ENCODE data around the gene SLC17A2. TPM values are rescaled to one million over a fixed set of nuclear protein-coding genes. Genes with fewer than 3 reads are reported as not detected.

Gene SLC17A2
- total RNA-seq, 1 donor from 2014 or later, result not detected

DNA sequence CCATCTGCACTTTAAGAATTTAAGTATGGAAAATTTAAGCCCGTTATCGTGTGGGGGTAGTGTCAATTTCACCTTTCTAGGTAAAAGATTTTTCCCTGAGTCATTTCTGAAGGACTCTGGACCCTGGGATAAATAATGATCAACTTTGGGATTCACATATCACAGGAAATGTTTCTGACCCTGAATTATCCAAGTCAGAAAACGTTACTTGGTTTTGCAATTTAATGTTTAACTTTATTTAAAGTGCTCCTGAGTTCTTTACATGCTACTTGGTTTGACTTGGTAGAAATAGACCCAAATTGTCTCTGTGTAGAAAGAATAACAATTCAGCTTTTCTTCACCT is 55.0 kb downstream of the SLC17A2 start:
- DNase-seq (ENCODE audit: low spot score, unreplicated experiment), result no peak
- H3K36me3 Mint-ChIP-seq (ENCODE audit: insufficient read depth), result no peaks in the 10 kb centered on the region
- H3K27ac Mint-ChIP-seq, result no peak overlapping the region
- no peaks in the 10 kb centered on the region for H3K9me3 Mint-ChIP-seq (ENCODE audit: low read depth)
- no peaks in the 10 kb centered on the region for H3K4me1 Mint-ChIP-seq (ENCODE audit: low read depth)
- TF ChIP-seq, protein P1, sequence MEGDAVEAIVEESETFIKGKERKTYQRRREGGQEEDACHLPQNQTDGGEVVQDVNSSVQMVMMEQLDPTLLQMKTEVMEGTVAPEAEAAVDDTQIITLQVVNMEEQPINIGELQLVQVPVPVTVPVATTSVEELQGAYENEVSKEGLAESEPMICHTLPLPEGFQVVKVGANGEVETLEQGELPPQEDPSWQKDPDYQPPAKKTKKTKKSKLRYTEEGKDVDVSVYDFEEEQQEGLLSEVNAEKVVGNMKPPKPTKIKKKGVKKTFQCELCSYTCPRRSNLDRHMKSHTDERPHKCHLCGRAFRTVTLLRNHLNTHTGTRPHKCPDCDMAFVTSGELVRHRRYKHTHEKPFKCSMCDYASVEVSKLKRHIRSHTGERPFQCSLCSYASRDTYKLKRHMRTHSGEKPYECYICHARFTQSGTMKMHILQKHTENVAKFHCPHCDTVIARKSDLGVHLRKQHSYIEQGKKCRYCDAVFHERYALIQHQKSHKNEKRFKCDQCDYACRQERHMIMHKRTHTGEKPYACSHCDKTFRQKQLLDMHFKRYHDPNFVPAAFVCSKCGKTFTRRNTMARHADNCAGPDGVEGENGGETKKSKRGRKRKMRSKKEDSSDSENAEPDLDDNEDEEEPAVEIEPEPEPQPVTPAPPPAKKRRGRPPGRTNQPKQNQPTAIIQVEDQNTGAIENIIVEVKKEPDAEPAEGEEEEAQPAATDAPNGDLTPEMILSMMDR (IDR thresholded peaks at IDR 0.05; ENCODE audit: unreplicated experiment), result no peak
- no peak overlapping the region for H3K4me3 Mint-ChIP-seq (ENCODE audit: low read depth)
- H3K27me3 Mint-ChIP-seq, result peaks cover 9% of the 10 kb centered on the region

DNA sequence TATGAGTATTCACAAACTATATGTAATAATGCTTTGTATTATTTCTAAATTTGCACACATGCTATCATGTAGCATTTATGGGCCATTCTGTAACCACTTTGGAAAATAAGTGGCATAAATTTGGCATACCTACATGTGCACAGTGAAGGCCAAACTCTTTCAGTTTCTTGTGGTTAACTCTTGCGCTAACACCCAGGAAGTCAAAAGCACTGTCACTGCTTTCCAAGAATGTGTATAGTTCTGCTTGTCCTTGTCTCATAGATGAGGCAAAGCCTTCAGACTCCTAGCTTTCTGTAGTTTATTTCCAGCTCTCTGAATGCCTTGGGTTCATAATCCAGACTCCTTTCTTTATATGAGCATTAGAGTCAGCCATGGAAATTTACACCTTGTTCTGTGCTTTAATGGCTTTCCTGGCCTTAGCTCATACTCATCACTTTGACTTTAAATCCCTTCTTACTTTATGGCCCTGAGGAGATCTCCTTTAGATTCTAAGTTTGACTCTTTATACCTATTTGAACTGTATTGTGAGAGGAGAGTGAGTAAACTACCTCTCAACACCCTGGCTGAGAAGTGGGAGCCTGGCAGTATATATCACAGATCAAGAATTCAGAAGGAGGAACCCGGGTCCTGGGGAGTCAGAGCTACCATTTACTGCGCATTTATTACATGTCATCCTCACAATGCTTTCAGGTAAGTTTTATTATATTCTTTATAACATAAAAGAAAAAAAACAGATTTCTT is 55.5 kb downstream of the SLC17A2 start:
- no peak for DNase-seq (ENCODE audit: low spot score, unreplicated experiment)
- Mint-ChIP-seq H3K4me1 (ENCODE audit: low read depth) (no peaks in the 10 kb centered on the region), H3K9me3 (ENCODE audit: low read depth) (no peaks in the 10 kb centered on the region), H3K27ac (no peak overlapping the region), H3K27me3 (peaks cover 9% of the 10 kb centered on the region), H3K4me3 (ENCODE audit: low read depth) (no peak overlapping the region), H3K36me3 (ENCODE audit: insufficient read depth) (no peaks in the 10 kb centered on the region)
- TF ChIP-seq, protein P1 (IDR thresholded peaks at IDR 0.05; ENCODE audit: unreplicated experiment), result no peak

DNA sequence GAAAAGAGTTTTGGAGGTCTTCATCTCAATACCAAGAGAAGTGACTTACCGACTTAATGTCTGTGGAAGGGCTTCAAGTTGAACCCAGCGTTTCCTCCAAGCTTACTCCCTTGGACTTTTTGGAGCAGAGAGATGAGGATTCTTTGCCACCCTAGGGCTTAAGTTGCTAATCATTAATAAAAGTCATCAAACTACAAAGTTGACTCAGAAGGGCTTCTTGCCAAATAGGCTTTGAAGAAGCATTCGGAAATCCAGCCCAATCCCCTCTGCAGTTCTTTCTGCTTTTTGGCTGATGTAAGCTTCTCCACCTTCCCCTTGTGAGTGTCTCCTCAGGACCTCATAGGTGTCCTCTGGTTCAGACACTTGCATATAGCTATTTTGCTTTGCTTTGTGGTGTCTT is 56.4 kb downstream of the SLC17A2 start, which contains the start of gene SLC17A3:
SLC17A3 (minus strand) TSS at position 126 of the 400 bp plus-strand sequence. CDS start 5,856 bp downstream, outside the sequence.
- DNase-seq (ENCODE audit: low spot score, unreplicated experiment), result no peak
- no peaks in the 10 kb centered on the region for H3K36me3 Mint-ChIP-seq (ENCODE audit: insufficient read depth)
- no peaks in the 10 kb centered on the region for H3K4me1 Mint-ChIP-seq (ENCODE audit: low read depth)
- peaks cover 9% of the 10 kb centered on the region for H3K27me3 Mint-ChIP-seq
- TF ChIP-seq, protein P1 (IDR thresholded peaks at IDR 0.05; ENCODE audit: unreplicated experiment), result no peak
- H3K4me3 Mint-ChIP-seq (ENCODE audit: low read depth), result no peak within 1 kb of the TSS
- no peak within 1 kb of the TSS for H3K27ac Mint-ChIP-seq
- no peaks in the 10 kb centered on the region for H3K9me3 Mint-ChIP-seq (ENCODE audit: low read depth)

DNA sequence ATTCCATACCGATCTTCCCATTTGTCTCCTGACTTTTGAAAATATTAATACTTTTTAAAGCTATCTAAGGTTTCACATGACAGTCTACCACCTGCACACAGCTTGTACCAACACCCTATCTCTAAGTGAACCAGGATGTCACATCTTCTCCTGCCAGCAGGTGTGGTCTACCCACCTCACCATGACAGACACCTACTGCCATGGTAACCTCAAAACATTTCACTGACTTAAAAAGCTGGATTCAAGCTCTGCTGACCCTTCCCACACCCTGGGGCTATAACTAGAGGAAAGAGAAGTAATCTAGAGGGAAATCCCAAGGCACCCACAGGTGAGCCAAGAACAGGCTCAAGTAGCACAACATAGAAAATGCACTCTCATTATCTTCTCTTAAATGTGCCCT is 57.7 kb downstream of the SLC17A2 start:
- Mint-ChIP-seq H3K4me3 (ENCODE audit: low read depth) (no peak overlapping the region), H3K4me1 (ENCODE audit: low read depth) (no peaks in the 10 kb centered on the region), H3K27ac (no peak overlapping the region), H3K9me3 (ENCODE audit: low read depth) (no peaks in the 10 kb centered on the region), H3K36me3 (ENCODE audit: insufficient read depth) (no peaks in the 10 kb centered on the region), H3K27me3 (peaks cover 3% of the 10 kb centered on the region)
- TF ChIP-seq, protein P1 (IDR thresholded peaks at IDR 0.05; ENCODE audit: unreplicated experiment), result no peak
- DNase-seq (ENCODE audit: low spot score, unreplicated experiment), result no peak

DNA sequence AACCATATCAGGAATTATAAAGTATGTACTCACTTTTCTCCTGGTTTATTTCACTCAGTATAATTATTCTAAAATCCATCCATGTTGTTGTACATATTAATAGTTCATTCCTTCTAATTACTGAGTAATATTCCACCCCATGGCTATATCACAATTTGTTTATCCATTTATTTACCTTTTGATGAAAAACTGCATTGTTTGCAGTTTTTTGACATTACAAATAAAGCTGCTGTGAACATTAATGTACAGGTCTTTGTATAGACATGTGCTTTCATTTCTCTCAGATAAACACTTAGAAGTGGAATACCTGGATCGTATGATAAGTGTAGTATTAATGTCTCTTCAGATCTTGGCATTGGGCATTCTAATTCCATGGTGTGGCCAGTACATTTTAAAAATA is 60.7 kb downstream of the SLC17A2 start:
- Mint-ChIP-seq H3K27me3 (peaks cover 3% of the 10 kb centered on the region), H3K4me1 (ENCODE audit: low read depth) (peaks cover 6% of the 10 kb centered on the region), H3K9me3 (ENCODE audit: low read depth) (no peaks in the 10 kb centered on the region), H3K27ac (no peak overlapping the region), H3K36me3 (ENCODE audit: insufficient read depth) (no peaks in the 10 kb centered on the region), H3K4me3 (ENCODE audit: low read depth) (no peak overlapping the region)
- TF ChIP-seq, protein P1 (IDR thresholded peaks at IDR 0.05; ENCODE audit: unreplicated experiment), result no peak
- no peak for DNase-seq (ENCODE audit: low spot score, unreplicated experiment)

All from progenitor cell of endocrine pancreas (in vitro differentiated cells).